ENCODE measurements around the gene ENGASE. TPM values are rescaled to one million over a fixed set of nuclear protein-coding genes. Genes with fewer than 3 reads are reported as not detected.
"Not testable (repeated sequence)": the region's sequence is repeated elsewhere in the genome, so short reads cannot be mapped to it uniquely, and the experiment has no call there.

Gene ENGASE
- total and polyA plus RNA-seq, 2 donors (not counting 1 experiment from before 2014, with no cell fraction given) = 92.1 to 122 TPM

- TF ChIP-seq CTCF (IDR thresholded peaks at IDR 0.05) = no peak
- no peak for TF ChIP-seq EZH2 (IDR thresholded peaks at IDR 0.05; ENCODE audit: borderline replicate concordance, insufficient read depth, low read depth, low read length, poor library complexity, severe bottlenecking)
- ATAC-seq (ENCODE audit: low read depth) (no peak), DNase-seq (no peak)
- no peak overlapping the region for H3K4me2 ChIP-seq (replicated peaks; ENCODE audit: low read depth, low read length, poor library complexity, severe bottlenecking)
- Mint-ChIP-seq H3K4me3 (no peak overlapping the region), H3K27me3 (peaks cover 59% of the 10 kb centered on the region), H3K4me1 (peaks cover 4% of the 10 kb centered on the region), H3K9me3 (ENCODE audit: insufficient read depth) (no peaks in the 10 kb centered on the region), H3K27ac (no peak overlapping the region)
- 96% methylated on average over 16 of the region's 16 CpGs for WGBS (ENCODE audit: insufficient coverage)
- CTCF ChIA-PET = no interaction called here
- no peak overlapping the region for H2AFZ ChIP-seq (ENCODE audit: insufficient read depth, low read depth, low read length, poor library complexity, severe bottlenecking)
- H3K27me3 ChIP-seq (replicated peaks in 1 of 4; ENCODE audit: control extremely low read depth in 1 of 4, control insufficient read depth in 3 of 4, insufficient read depth in 4 of 4, low read length in 3 of 4) = peaks cover 0 to 45% (median 6%) of the 10 kb centered on the region in 4 experiments
- H3K36me3 ChIP-seq (replicated peaks in 1 of 2; ENCODE audit: control extremely low read depth in 1 of 2, control insufficient read depth in 1 of 2, extremely low read depth in 1 of 2, insufficient read depth in 2 of 2, low read length in 1 of 2) = no peaks in the 10 kb centered on the region
- H3K4me3 ChIP-seq (ENCODE audit: control extremely low read depth in 1 of 5, extremely low read depth in 1 of 5, insufficient read depth in 1 of 5, low read depth in 2 of 5, low read length in 4 of 5) = no peak overlapping the region
- H3K79me2 ChIP-seq (ENCODE audit: control insufficient read depth, insufficient read depth, low read length) = no peaks in the 10 kb centered on the region
- H3K9me3 ChIP-seq (ENCODE audit: control extremely low read depth in 1 of 3, control insufficient read depth in 2 of 3, insufficient read depth in 1 of 3, low read length in 2 of 3) = peaks cover 0 to 4% (median 0%) of the 10 kb centered on the region in 3 donors
- intact Hi-C loops (cut with micrococcal nuclease) = no loop called here
- H4K20me1 ChIP-seq (ENCODE audit: control insufficient read depth, insufficient read depth, low read length, poor library complexity, severe bottlenecking) = no peaks in the 10 kb centered on the region
- POLR2A ChIA-PET = no interaction called here
- H3K27ac ChIP-seq (ENCODE audit: low read length in 2 of 2) = no peak overlapping the region
- H3K9ac ChIP-seq (ENCODE audit: low read length) = no peak overlapping the region
- peaks cover 6% of the 10 kb centered on the region in 2 donors for H3K4me1 ChIP-seq (ENCODE audit: control insufficient read depth in 2 of 2, insufficient read depth in 2 of 2, low read length in 2 of 2)
Measured at GRCh38 chr17:79029327-79030009, 45.2 kb upstream of the ENGASE start.

- DNase-seq; H3K36me3 ChIP-seq (replicated peaks in 1 of 2; ENCODE audit: control extremely low read depth in 1 of 2, control insufficient read depth in 1 of 2, extremely low read depth in 1 of 2, insufficient read depth in 2 of 2, low read length in 1 of 2); H3K4me1 ChIP-seq (ENCODE audit: control insufficient read depth in 2 of 2, insufficient read depth in 2 of 2, low read length in 2 of 2); H3K4me1 Mint-ChIP-seq; H3K4me3 ChIP-seq (ENCODE audit: control extremely low read depth in 1 of 5, extremely low read depth in 1 of 5, insufficient read depth in 1 of 5, low read depth in 2 of 5, low read length in 4 of 5); H3K27ac ChIP-seq (ENCODE audit: low read length in 2 of 2); CTCF ChIA-PET; H3K4me2 ChIP-seq (replicated peaks; ENCODE audit: low read depth, low read length, poor library complexity, severe bottlenecking); POLR2A ChIA-PET; H2AFZ ChIP-seq (ENCODE audit: insufficient read depth, low read depth, low read length, poor library complexity, severe bottlenecking); H3K9ac ChIP-seq (ENCODE audit: low read length); H3K9me3 ChIP-seq (ENCODE audit: control extremely low read depth in 1 of 3, control insufficient read depth in 2 of 3, insufficient read depth in 1 of 3, low read length in 2 of 3); ATAC-seq (ENCODE audit: low read depth); H3K27ac Mint-ChIP-seq; H4K20me1 ChIP-seq (ENCODE audit: control insufficient read depth, insufficient read depth, low read length, poor library complexity, severe bottlenecking); H3K4me3 Mint-ChIP-seq; intact Hi-C loops (cut with micrococcal nuclease); H3K79me2 ChIP-seq (ENCODE audit: control insufficient read depth, insufficient read depth, low read length); H3K9me3 Mint-ChIP-seq (ENCODE audit: insufficient read depth): not testable (repeated sequence)
- H3K27me3 ChIP-seq (replicated peaks in 1 of 4; ENCODE audit: control extremely low read depth in 1 of 4, control insufficient read depth in 3 of 4, insufficient read depth in 4 of 4, low read length in 3 of 4) = peaks cover 0 to 33% (median 1%) of the 10 kb centered on the region in 4 experiments
- 92% methylated on average over 5 of the region's 12 CpGs for WGBS (ENCODE audit: insufficient coverage)
- peaks cover 51% of the 10 kb centered on the region for H3K27me3 Mint-ChIP-seq
Measured at GRCh38 chr17:79030636-79031035, 44.0 kb upstream of the ENGASE start.
